IMR-90 (cell line): ENCODE data around the gene IL12A. TPM values are rescaled to one million over a fixed set of nuclear protein-coding genes. Genes with fewer than 3 reads are reported as not detected.
A peak's percentile ranks its signal among the peaks of the same experiment; 100 is the strongest.

Experiments
- ATAC-seq: fragments of 200-7000 bp; cut with Tn5 transposase; 2 replicates; pipeline ENCODE4 v1.9.1; 2020; ENCODE audit warnings: low read depth, mild to moderate bottlenecking, moderate library complexity
- BruUV-seq: library from RNA; stranded (reverse); fragments of 400-500 nt; replicated peaks from 2 replicates; lab custom pipeline; 2021; lab: Mats Ljungman, UMichigan
- CTCF ChIA-PET: fragments of 300-600 bp; formaldehyde crosslinking; extraction: SDS; loops from one replicate; lab custom pipeline; 2021; ENCODE audit warnings: antibody characterized with exemption; lab: Yijun Ruan, JAX
- POLR2A ChIA-PET: fragments of 300-600 bp; sonication (Branson Sonifier 250); formaldehyde crosslinking; loops from one replicate; lab custom pipeline; 2022; ENCODE audit warnings: antibody characterized with exemption; ENCODE audit not compliant: unreplicated experiment; lab: Charles Lee
- DNase-seq: peaks from one replicate; pipeline ENCODE4 v3.0.0; 2013
- H2AFZ ChIP-seq: replicated peaks from 2 replicates; pipeline ENCODE3; 2013; ENCODE audit warnings: low read length, mild to moderate bottlenecking; ENCODE audit not compliant: poor library complexity
- H2AK5ac ChIP-seq: 2 replicates; pipeline ENCODE4 v1.6.1; 2013; ENCODE audit warnings: low read depth, low read length, inconsistent platforms
- H2AK9ac ChIP-seq: replicated peaks from 2 replicates; pipeline ENCODE3; 2013; ENCODE audit warnings: mild to moderate bottlenecking, low read depth, low read length, moderate library complexity; ENCODE audit not compliant: poor library complexity
- H2BK120ac ChIP-seq: 2 replicates; pipeline ENCODE4 v1.6.1; 2013; ENCODE audit warnings: low read depth, low read length, inconsistent platforms
- H2BK15ac ChIP-seq: 3 replicates; pipeline ENCODE4 v1.6.1; 2013; ENCODE audit warnings: low read depth, low read length, inconsistent platforms
- H2BK20ac ChIP-seq: 2 replicates; pipeline ENCODE4 v1.6.1; 2013; ENCODE audit warnings: low read depth, mild to moderate bottlenecking, inconsistent platforms, low read length, moderate library complexity
- H2BK5ac ChIP-seq: 2 replicates; pipeline ENCODE4 v1.6.1; 2013; ENCODE audit warnings: mild to moderate bottlenecking, low read depth, low read length, inconsistent platforms; ENCODE audit not compliant: poor library complexity, severe bottlenecking
- H3K14ac ChIP-seq: replicated peaks from 2 replicates; pipeline ENCODE4 v1.6.1; 2013; ENCODE audit warnings: low read depth, low read length, inconsistent platforms
- H3K18ac ChIP-seq: 2 replicates; pipeline ENCODE4 v1.6.1; 2013; ENCODE audit warnings: low read depth, low read length, control low read depth
- H3K23ac ChIP-seq: 2 replicates; pipeline ENCODE4 v1.6.1; 2013; ENCODE audit warnings: low read depth, low read length, inconsistent platforms
- H3K27ac ChIP-seq: 2 replicates; pipeline ENCODE4 v1.5.1; 2013; ENCODE audit warnings: mild to moderate bottlenecking, control low read depth, low read length; ENCODE audit not compliant: insufficient read depth
- H3K27me3 ChIP-seq: 2 replicates; pipeline ENCODE4 v1.6.1; 2013; ENCODE audit warnings: low read length; ENCODE audit not compliant: control insufficient read depth, insufficient read depth
- H3K36me3 ChIP-seq: 2 replicates; pipeline ENCODE4 v1.6.1; 2013; ENCODE audit warnings: low read length, mixed read lengths; ENCODE audit not compliant: control insufficient read depth, insufficient read depth
- H3K4ac ChIP-seq: 2 replicates; pipeline ENCODE4 v1.6.1; 2013; ENCODE audit warnings: low read depth, low read length, inconsistent platforms
- H3K4me1 ChIP-seq: 2 replicates; pipeline ENCODE4 v1.6.1; 2013; ENCODE audit warnings: low read length, mixed read lengths; ENCODE audit not compliant: control insufficient read depth, insufficient read depth
- H3K4me2 ChIP-seq: 2 replicates; pipeline ENCODE4 v1.6.1; 2013; ENCODE audit warnings: low read depth, mild to moderate bottlenecking, control low read depth, low read length, moderate library complexity
- H3K4me3 ChIP-seq: 2 replicates; pipeline ENCODE4 v1.5.1; 2013; ENCODE audit warnings: low read depth, mild to moderate bottlenecking, control low read depth, low read length, moderate library complexity; ENCODE audit not compliant: insufficient read depth
- H3K56ac ChIP-seq: 2 replicates; pipeline ENCODE4 v1.6.1; 2013; ENCODE audit warnings: low read length, inconsistent platforms; ENCODE audit not compliant: insufficient read depth; ENCODE audit errors: extremely low read depth
- H3K79me1 ChIP-seq, 2 experiments: 2 replicates each; pipeline ENCODE4 v1.6.1; 2013; ENCODE audit warnings: low read length in 2 of 2, inconsistent platforms in 1 of 2, low read depth in 1 of 2
- H3K9ac ChIP-seq: 2 replicates; pipeline ENCODE4 v1.6.1; 2013; ENCODE audit warnings: low read depth, low read length, control low read depth
- H3K9me1 ChIP-seq: 2 replicates; pipeline ENCODE4 v1.6.1; 2013; ENCODE audit warnings: low read length, inconsistent platforms; ENCODE audit not compliant: insufficient read depth
- H3K9me3 ChIP-seq: 2 replicates; pipeline ENCODE4 v1.6.1; 2013; ENCODE audit warnings: low read length; ENCODE audit not compliant: control insufficient read depth, insufficient read depth
- H4K20me1 ChIP-seq: 2 replicates; pipeline ENCODE4 v1.6.1; 2013; ENCODE audit warnings: low read length, inconsistent platforms; ENCODE audit not compliant: insufficient read depth
- H4K5ac ChIP-seq: 2 replicates; pipeline ENCODE4 v1.6.1; 2013; ENCODE audit warnings: mild to moderate bottlenecking, low read depth, low read length, control low read depth
- H4K8ac ChIP-seq, 2 experiments: 2 replicates each; pipeline ENCODE4 v1.6.1; 2013; ENCODE audit warnings: low read depth in 2 of 2, low read length in 2 of 2, control low read depth in 1 of 2, inconsistent platforms in 1 of 2
- H4K91ac ChIP-seq: 2 replicates; pipeline ENCODE4 v1.6.1; 2013; ENCODE audit warnings: low read depth, low read length, inconsistent platforms; ENCODE audit not compliant: insufficient read depth
- BHLHE40 ChIP-seq: fragments of 150-350 bp; IDR thresholded peaks from 2 replicates; pipeline ENCODE4 v1.6.1; 2016; ENCODE audit warnings: mild to moderate bottlenecking, low read depth, low read length
- CEBPB ChIP-seq: IDR thresholded peaks from 2 replicates; pipeline ENCODE4 v1.6.1; 2012; ENCODE audit warnings: low read depth, low read length, improper control_type of control experiment
- CHD1 ChIP-seq: IDR thresholded peaks from 2 replicates; pipeline ENCODE4 v1.6.1; 2012; ENCODE audit warnings: low read depth, low read length, improper control_type of control experiment
- CTCF ChIP-seq: conservative IDR thresholded peaks from 2 replicates; pipeline ENCODE4 v1.5.1; 2012; ENCODE audit warnings: mild to moderate bottlenecking, low read depth, low read length, improper control_type of control experiment
- ELK1 ChIP-seq: fragments of 150-350 bp; IDR thresholded peaks from 2 replicates; pipeline ENCODE4 v1.6.1; 2016; ENCODE audit warnings: low read depth, mild to moderate bottlenecking, low read length, moderate library complexity, borderline replicate concordance
- FOS ChIP-seq: fragments of 150-350 bp; IDR thresholded peaks from 2 replicates; pipeline ENCODE4 v1.6.1; 2016; ENCODE audit warnings: low read depth, low read length
- MAFK ChIP-seq: IDR thresholded peaks from 2 replicates; pipeline ENCODE4 v1.6.1; 2012; ENCODE audit warnings: low read depth, low read length, improper control_type of control experiment
- MAZ ChIP-seq: IDR thresholded peaks from 2 replicates; pipeline ENCODE4 v1.6.1; 2012; ENCODE audit warnings: low read depth, mild to moderate bottlenecking, low read length, improper control_type of control experiment, moderate library complexity, borderline replicate concordance
- MXI1 ChIP-seq: IDR thresholded peaks from 2 replicates; pipeline ENCODE4 v1.6.1; 2012; ENCODE audit warnings: low read depth, mild to moderate bottlenecking, low read length, moderate library complexity, borderline replicate concordance
- NFE2L2 ChIP-seq: fragments of 150-350 bp; IDR thresholded peaks from 2 replicates; pipeline ENCODE4 v1.6.1; 2016; ENCODE audit warnings: low read depth, mild to moderate bottlenecking, low read length
- POLR2A ChIP-seq: IDR thresholded peaks from 2 replicates; pipeline ENCODE4 v1.6.1; 2012; ENCODE audit warnings: mild to moderate bottlenecking, low read depth, low read length
- RAD21 ChIP-seq: IDR thresholded peaks from 2 replicates; pipeline ENCODE4 v1.6.1; 2012; ENCODE audit warnings: low read length, improper control_type of control experiment
- RCOR1 ChIP-seq: IDR thresholded peaks from 2 replicates; pipeline ENCODE4 v1.6.1; 2012; ENCODE audit warnings: mild to moderate bottlenecking, low read length, improper control_type of control experiment; ENCODE audit not compliant: insufficient replicate concordance
- RFX5 ChIP-seq: IDR thresholded peaks from 2 replicates; pipeline ENCODE4 v1.8.0; 2012; ENCODE audit warnings: low read depth, mild to moderate bottlenecking, low read length, moderate library complexity
- USF2 ChIP-seq: fragments of 150-350 bp; IDR thresholded peaks from 2 replicates; pipeline ENCODE4 v1.6.1; 2017; ENCODE audit warnings: mild to moderate bottlenecking, antibody characterized with exemption, low read length, low read depth
- WGBS, 2 experiments: methylation state at CpG; one replicate each; pipeline versions ENCODE4 v1.1.5 to v1.1.7; 2013; ENCODE audit warnings: missing lambda C conversion rate in 2 of 2; ENCODE audit not compliant: insufficient read length in 1 of 2; ENCODE audit errors: extremely low coverage in 2 of 2; 5-methylcytosine and 5-hydroxymethylcytosine counted together
- dilution Hi-C: fragments of 300-500 bp; cut with HindIII; formaldehyde crosslinking; loops from one replicate; pipeline ENCODE4 v1.14.3; 2018; ENCODE audit warnings: low sequenced_read_pairs; ENCODE audit not compliant: unreplicated experiment
- in situ Hi-C: fragments of 300-500 bp; cut with MboI; formaldehyde crosslinking; loops from 3 replicates; pipeline ENCODE4 v1.14.3; 2019; ENCODE audit warnings: low sequenced_read_pairs, inconsistent platforms, mixed read lengths
- intact Hi-C: fragments of 100-400 bp; cut with micrococcal nuclease; formaldehyde crosslinking; loops from 2 replicates; pipeline ENCODE4 v1.10.0; 2022
- polyA plus RNA-seq, 3 experiments: library from polyadenylated mRNA; depleted of rRNA; stranded (reverse); fragments of >200 nt; gene quantifications; 2 replicates each; pipeline ENCODE4 v1.2.3, GENCODE V29; 2012; ENCODE audit warnings: low replicate concordance in 1 of 3
- total RNA-seq: library from RNA; depleted of rRNA; stranded (reverse); fragments of >200 nt; gene quantifications from 2 replicates; pipeline ENCODE4 v1.2.3, GENCODE V29; 2012

IL12A gene
- total and polyA plus RNA-seq, 2 of the 4 experiments (the other 2 are of a cell fraction): 0.90 to 2.9 TPM

- H3K14ac ChIP-seq: 0 out of 2 replicates have a peak overlapping the region, but pooled peaks have one; percentile 32
- peak overlapping the region; percentile 86 for H2AFZ ChIP-seq
- no peaks in the 10 kb centered on the region for H4K20me1 ChIP-seq
- intact Hi-C loops: loop anchor here (5.0 kb wide), 1 partner anchor 363 kb away; no protein-coding TSS in a partner anchor
- dilution Hi-C loops: no loop called here
- peak overlapping the region; percentile 36 for H3K4me3 ChIP-seq
- peak overlapping the region; percentile 90 for H3K4me2 ChIP-seq
- H3K18ac ChIP-seq: no peak overlapping the region
- no peak overlapping the region for H2AK5ac ChIP-seq
- no peaks in the 10 kb centered on the region for H3K79me1 ChIP-seq
- no peak overlapping the region for H3K56ac ChIP-seq
- no peak overlapping the region for H4K8ac ChIP-seq
- no peak overlapping the region for H2BK20ac ChIP-seq
- POLR2A ChIA-PET: no interaction called here
- H2AK9ac ChIP-seq: no peak overlapping the region
- peaks cover 21% of the 10 kb centered on the region for H3K27me3 ChIP-seq
- CTCF ChIA-PET: interaction anchor here (0.6 kb wide), 1 partner anchor 374 kb away, joined by 4 read pairs; no protein-coding TSS in a partner anchor
- no peak overlapping the region for H4K91ac ChIP-seq
- BruUV-seq: no TSS peak
- 3% methylated on average over 20 of the region's 36 CpGs; no CpG with 5 or more reads in 1 of the 2 experiments for WGBS, 2 experiments
- no peak overlapping the region for H2BK5ac ChIP-seq
- H3K23ac ChIP-seq: peak overlapping the region; percentile 57
- H3K27ac ChIP-seq: no peak overlapping the region
- in situ Hi-C loops: loop anchor here (10.0 kb wide), 1 partner anchor 376 kb away; no protein-coding TSS in a partner anchor
- no peak overlapping the region for H3K9ac ChIP-seq
- no peak for DNase-seq
- no peaks in the 10 kb centered on the region for H3K36me3 ChIP-seq
- no peak overlapping the region for H2BK15ac ChIP-seq
- H3K4me1 ChIP-seq: peaks cover 4% of the 10 kb centered on the region; the same call in 1 of the 2 replicates
- peak; percentile 49 for ATAC-seq
- no peak overlapping the region for H4K5ac ChIP-seq
- no peak overlapping the region for H2BK120ac ChIP-seq
- peaks cover 8% of the 10 kb centered on the region for H3K9me3 ChIP-seq
- no peaks in the 10 kb centered on the region for H3K9me1 ChIP-seq
- H3K4ac ChIP-seq: no peak overlapping the region
- TF ChIP-seq FOS (no peak), MAFK (no peak), CTCF (no peak), CHD1 (no peak), USF2 (no peak), RFX5 (no peak), NFE2L2 (no peak), MXI1 (no peak), BHLHE40 (no peak), RCOR1 (no peak), RAD21 (no peak), ELK1 (no peak), MAZ (no peak), POLR2A (no peak), CEBPB (no peak)
These were observed 50.4 kb downstream of the IL12A start for GRCh38 chr3:160038862-160039562.
